ENCODE results near the gene THRB. TPM values are rescaled to one million over a fixed set of nuclear protein-coding genes. Genes with fewer than 3 reads are reported as not detected.

The THRB gene
- total and polyA plus RNA-seq, 9 of the 15 experiments (the other 6 are each of a cell fraction or from before 2014, with no cell fraction given): 1.7 to 14.9 (median 6.9) TPM

- TF ChIP-seq CREBBP (IDR thresholded peaks at IDR 0.05; ENCODE audit: low read depth, low read length): no peak
- no peak for TF ChIP-seq GATAD2A (IDR thresholded peaks at IDR 0.05)
- no peak for TF ChIP-seq ZNF780A (CRISPR knock-in tag; IDR thresholded peaks at IDR 0.05)
- TF ChIP-seq NRF1 (conservative IDR thresholded peaks at IDR 0.05 in 1 of 2, IDR thresholded peaks at IDR 0.05 in 1 of 2): no peak
- TF ChIP-seq ZNF318 (IDR thresholded peaks at IDR 0.05; ENCODE audit: borderline replicate concordance in 1 of 2, low read depth in 1 of 2): no peak
- no peak for TF ChIP-seq SLC30A9 (CRISPR knock-in tag; IDR thresholded peaks at IDR 0.05)
- TF ChIP-seq ZNF197 (CRISPR knock-in tag; IDR thresholded peaks at IDR 0.05; ENCODE audit: low read depth): no peak
- 0 out of 2 replicates have a peak, but pooled peaks have one; percentile 9 for TF ChIP-seq JUND (IDR thresholded peaks at IDR 0.05; ENCODE audit: borderline replicate concordance, low read depth, low read length)
- 0 out of 3 replicates have a peak, but pooled peaks have one; percentile 11 for TF ChIP-seq JUND (tag; IDR thresholded peaks at IDR 0.05; ENCODE audit: borderline replicate concordance, low read depth, low read length)
- no peak for TF ChIP-seq ZNF76 (CRISPR knock-in tag; IDR thresholded peaks at IDR 0.05; ENCODE audit: borderline replicate concordance)
- TF ChIP-seq ZNF507 (tag; conservative IDR thresholded peaks at IDR 0.05): 0 out of 2 replicates have a peak, but pooled peaks have one; percentile 16
- no peak for TF ChIP-seq CHAMP1 (IDR thresholded peaks at IDR 0.05)
- no peak for TF ChIP-seq ZNF707 (CRISPR knock-in tag; conservative IDR thresholded peaks at IDR 0.05)
- TF ChIP-seq ZNF263 (CRISPR knock-in tag; IDR thresholded peaks at IDR 0.05; ENCODE audit: borderline replicate concordance): no peak
Measured at GRCh38 chr3:24299806-24300626, 194.6 kb downstream of the THRB start (continued).

All from K562 (cell line).